ENCODE measurements around the gene R3HDM2.
"Not testable (repeated sequence)": the region's sequence is repeated elsewhere in the genome, so short reads cannot be mapped to it uniquely, and the experiment has no call there.

The R3HDM2 gene

GRCh38 chr12:57330992-57331391 lies 99.9 kb downstream of the R3HDM2 start:
- DNase-seq (ENCODE audit: low spot score) = no peak

- no peak for DNase-seq (ENCODE audit: low spot score)
Observed at GRCh38 chr12:57329219-57329618, 101.6 kb downstream of the R3HDM2 start.

- DNase-seq (ENCODE audit: low spot score) = no peak
Observed at GRCh38 chr12:57325395-57325794, 105.4 kb downstream of the R3HDM2 start.

GRCh38 chr12:57323416-57323815 lies 107.4 kb downstream of the R3HDM2 start:
- no peak for DNase-seq (ENCODE audit: low spot score)

GRCh38 chr12:57320639-57321038 lies 110.2 kb downstream of the R3HDM2 start:
- no peak for DNase-seq (ENCODE audit: low spot score)

- DNase-seq (ENCODE audit: low spot score) = no peak
Observed at GRCh38 chr12:57319678-57320469, 111.0 kb downstream of the R3HDM2 start.

GRCh38 chr12:57315681-57316080 lies 115.2 kb downstream of the R3HDM2 start:
- DNase-seq (ENCODE audit: low spot score) = no peak

GRCh38 chr12:57312287-57312686 lies 118.6 kb downstream of the R3HDM2 start:
- not testable (repeated sequence) for DNase-seq (ENCODE audit: low spot score)

GRCh38 chr12:57309420-57309819 lies 121.4 kb downstream of the R3HDM2 start:
- no peak for DNase-seq (ENCODE audit: low spot score)

GRCh38 chr12:57300961-57301584 lies 129.8 kb downstream of the R3HDM2 start:
- no peak for DNase-seq (ENCODE audit: low spot score)

GRCh38 chr12:57299514-57300016 lies 131.3 kb downstream of the R3HDM2 start:
- DNase-seq (ENCODE audit: low spot score) = no peak

GRCh38 chr12:57296291-57296690 lies 134.6 kb downstream of the R3HDM2 start:
- DNase-seq (ENCODE audit: low spot score) = no peak

GRCh38 chr12:57282073-57282472 lies 148.8 kb downstream of the R3HDM2 start:
- DNase-seq (ENCODE audit: low spot score) = not testable (repeated sequence)

- peak; percentile 44 for DNase-seq (ENCODE audit: low spot score)
Observed at GRCh38 chr12:57280211-57281062, 150.4 kb downstream of the R3HDM2 start.

- no peak for DNase-seq (ENCODE audit: low spot score)
Observed at GRCh38 chr12:57278465-57279381, 152.1 kb downstream of the R3HDM2 start.

- DNase-seq (ENCODE audit: low spot score) = no peak
Observed at GRCh38 chr12:57276935-57277563, 153.8 kb downstream of the R3HDM2 start.

- DNase-seq (ENCODE audit: low spot score) = not testable (repeated sequence)
Observed at GRCh38 chr12:57276233-57276632, 154.6 kb downstream of the R3HDM2 start.

GRCh38 chr12:57273516-57273915 lies 157.3 kb downstream of the R3HDM2 start:
- no peak for DNase-seq (ENCODE audit: low spot score)

GRCh38 chr12:57272337-57273151 lies 158.3 kb downstream of the R3HDM2 start:
- peak; percentile 31 for DNase-seq (ENCODE audit: low spot score)

- no peak for DNase-seq (ENCODE audit: low spot score)
Observed at GRCh38 chr12:57270966-57271470, 159.8 kb downstream of the R3HDM2 start.
